SH-SY5Y (cell line): ENCODE results near the gene PTPRM.

ENCODE experiments used
- GATA2 ChIP-seq: IDR thresholded peaks from 2 replicates; pipeline ENCODE4 v1.6.1; 2011; ENCODE audit warnings: mild to moderate bottlenecking, low read depth, low read length
- GATA3 ChIP-seq: IDR thresholded peaks from 2 replicates; pipeline ENCODE4 v1.6.1; 2011; ENCODE audit warnings: low read depth, mild to moderate bottlenecking, low read length, moderate library complexity

Gene PTPRM

DNA sequence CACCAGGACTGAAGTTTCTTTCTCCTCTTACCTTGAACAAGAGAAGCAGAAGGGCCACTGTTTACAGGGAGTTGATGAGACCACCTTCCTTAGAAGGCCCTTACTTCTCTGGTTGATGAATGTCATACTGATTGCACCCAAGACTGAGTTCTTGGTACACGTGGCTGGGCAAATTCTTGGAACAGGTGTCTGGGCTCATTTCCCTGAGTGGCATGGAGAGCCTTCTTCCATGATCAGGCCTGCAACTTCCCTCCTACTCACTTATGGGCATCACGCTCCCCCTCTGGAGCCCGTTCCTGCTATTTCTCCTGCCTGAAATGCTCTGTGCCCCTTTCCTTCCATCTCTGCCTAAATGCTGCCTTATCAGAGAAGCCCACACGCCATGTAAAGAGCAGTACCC lies 110.3 kb downstream of the PTPRM start:
- TF ChIP-seq GATA3 (no peak), GATA2 (no peak)

DNA sequence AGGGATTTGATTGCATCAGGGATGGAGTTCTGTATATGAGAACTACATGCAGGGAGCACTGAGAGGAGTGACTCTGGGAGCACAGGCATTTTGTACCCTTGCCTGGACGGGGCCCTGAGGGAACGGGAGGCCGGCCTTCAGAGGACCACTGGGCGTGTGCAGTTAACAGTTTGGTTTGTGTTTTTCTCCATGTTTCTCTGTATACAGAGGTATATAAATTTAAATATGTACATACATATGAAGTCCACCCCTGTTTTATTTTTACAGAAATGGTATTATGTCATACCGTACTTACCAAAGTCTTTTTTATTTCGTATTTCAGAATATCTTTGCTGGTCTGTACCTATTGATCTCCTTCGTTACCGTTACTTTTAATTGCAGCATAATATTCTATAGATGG lies 111.3 kb downstream of the PTPRM start:
- TF ChIP-seq GATA2: no peak
- TF ChIP-seq GATA3: no peak

DNA sequence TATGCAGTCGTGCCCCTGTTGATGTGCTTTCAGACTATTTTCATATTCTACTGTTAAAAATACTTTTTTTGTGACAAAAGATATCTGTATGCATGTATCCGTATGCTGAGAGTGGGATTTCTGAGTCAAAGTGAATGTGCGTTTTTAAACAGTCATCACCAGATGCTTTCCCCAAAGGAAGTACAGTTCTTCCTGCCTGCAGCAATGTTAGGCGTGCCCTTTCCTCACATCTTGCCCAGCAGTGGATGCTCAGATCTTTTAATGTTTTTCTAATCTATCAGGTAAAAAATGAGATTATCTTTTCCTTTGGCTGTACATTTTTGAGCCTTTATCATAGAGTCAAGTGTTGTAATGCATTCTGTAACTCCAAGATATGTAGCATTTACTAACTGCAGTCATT lies 111.7 kb downstream of the PTPRM start:
- TF ChIP-seq GATA2: no peak

DNA sequence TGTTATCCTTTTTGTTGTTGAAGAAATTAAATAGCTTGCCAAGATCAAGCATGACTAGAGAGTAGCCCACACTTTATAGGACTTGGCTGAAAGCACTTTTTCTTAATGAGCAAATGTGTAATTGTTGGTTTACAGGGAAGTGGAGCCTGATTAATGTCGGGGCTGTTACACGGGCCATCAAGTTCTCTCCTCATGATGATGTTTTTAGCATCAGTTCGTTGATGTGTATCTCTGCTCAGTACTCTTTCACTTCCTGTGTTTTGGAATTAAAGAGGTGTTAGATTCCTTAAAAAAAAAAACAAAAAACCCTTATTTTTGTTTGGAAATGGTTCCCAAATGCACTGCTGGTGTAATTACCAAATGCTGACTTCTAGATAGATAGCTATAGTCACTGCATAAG lies 114.2 kb downstream of the PTPRM start:
- TF ChIP-seq GATA2 (no peak), GATA3 (no peak)

DNA sequence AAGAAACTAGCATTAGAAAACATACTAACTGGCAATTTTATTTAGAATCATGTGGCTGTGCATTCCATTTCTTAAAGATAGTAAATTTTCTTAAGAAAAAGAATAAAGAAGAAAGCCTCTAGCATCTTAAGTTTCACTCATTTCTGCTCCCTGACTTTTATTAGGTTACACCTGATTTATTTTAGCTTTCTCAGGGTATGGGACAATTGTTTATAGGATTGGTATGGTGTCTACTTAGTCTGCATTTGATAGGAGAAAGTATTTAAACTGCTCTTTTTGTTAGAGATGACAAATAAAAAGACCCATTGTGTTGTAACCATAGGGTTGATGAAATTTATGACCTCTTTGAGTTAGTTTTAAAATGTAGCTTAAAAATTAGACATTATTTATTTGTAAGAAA lies 115.2 kb downstream of the PTPRM start:
- no peak for TF ChIP-seq GATA3
- no peak for TF ChIP-seq GATA2

DNA sequence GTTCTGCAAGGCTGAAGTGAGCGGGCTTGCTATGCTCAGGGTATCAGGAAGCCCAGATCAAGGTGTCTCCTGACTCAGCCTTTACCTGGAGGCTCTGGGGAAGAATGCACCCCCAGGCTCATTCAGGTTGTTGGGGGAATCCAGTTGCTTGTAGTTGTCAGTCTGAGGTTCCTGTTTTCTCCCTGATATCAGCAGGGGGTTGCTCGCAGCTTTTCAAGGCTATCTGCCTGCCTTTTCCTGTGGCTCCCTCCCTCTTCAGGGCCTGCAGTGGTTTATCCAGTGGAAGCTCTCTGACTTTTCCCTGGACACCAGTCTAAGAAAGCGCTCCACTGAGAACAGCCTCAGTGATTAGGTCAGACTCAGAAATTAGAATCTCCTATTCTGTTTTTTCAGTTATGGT lies 116.6 kb downstream of the PTPRM start:
- TF ChIP-seq GATA3 (no peak), GATA2 (no peak)

DNA sequence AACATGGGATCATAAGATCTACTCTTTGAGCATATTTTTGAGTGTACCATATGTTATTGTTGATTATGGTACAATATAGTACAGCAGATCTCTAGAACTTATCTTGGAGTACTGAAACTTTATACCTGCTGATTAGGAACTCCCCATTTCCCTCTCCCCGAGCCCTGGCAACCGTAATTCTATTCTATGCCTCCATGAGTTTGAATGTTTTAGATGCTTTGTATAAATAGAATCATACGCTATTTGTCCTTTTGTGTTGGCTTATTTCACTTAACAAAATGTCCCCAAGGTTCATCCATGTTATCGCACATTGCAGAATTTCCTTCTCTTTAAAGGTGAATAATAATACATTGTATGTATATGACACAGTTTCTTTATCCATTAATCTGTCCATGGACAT lies 117.2 kb downstream of the PTPRM start:
- TF ChIP-seq GATA2 (no peak), GATA3 (no peak)

DNA sequence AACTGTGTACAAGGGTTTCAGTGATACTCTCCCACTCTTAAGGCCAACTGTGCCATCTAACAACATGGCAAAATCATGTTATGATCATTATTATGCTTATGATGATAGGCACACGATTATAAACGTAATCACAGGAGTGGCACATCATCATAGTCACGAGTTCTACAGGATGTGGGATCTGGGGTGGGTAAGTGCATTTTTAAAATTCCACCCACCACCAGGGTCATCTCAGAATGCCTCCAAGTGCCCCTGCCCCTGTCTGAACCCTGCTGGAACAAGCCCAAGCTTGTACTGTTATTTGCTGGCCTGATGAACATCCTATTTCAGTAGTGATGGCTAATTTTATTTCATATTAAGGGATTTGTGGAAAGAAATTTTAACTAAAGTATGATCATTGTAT lies 117.8 kb downstream of the PTPRM start:
- no peak for TF ChIP-seq GATA3
- TF ChIP-seq GATA2: no peak

DNA sequence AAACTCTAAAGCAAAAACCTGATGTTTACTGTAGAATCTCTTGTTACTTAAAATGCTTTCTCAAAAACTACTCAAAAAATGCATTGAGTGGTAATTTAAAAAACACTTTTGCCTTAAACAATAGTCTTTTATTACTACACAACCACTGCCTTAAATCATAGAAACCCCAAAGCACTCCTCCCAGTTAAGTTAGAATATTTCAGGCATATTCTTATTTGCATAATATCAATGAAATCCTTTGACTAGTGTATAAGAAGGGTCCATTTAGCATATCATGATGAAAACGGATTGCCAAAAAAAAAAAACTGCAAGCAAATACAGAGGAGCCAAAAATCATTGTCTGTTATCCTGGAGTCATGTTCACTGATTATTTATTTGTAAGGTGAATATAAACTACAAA lies 119.2 kb downstream of the PTPRM start:
- TF ChIP-seq GATA2: no peak

DNA sequence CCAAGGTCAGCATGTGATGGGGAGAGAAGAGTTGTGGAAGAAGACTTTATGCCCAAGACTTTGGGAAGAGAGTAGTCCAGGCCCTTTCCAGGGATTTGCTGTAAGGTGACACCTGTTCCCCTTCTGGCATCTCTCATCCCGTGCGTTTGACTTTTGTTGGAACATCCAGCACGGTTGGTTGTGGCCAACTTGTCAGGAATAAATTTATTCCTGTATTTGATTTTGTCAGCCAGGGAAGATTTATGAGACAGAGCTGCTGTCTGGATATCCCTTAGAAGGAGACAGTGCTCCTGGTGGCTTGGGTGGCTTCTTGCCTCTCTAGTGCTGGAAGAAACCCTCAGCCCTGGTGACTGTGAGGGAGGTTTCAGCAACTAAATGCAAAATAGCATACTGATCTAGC lies 121.5 kb downstream of the PTPRM start:
- TF ChIP-seq GATA3 (no peak), GATA2 (no peak)

DNA sequence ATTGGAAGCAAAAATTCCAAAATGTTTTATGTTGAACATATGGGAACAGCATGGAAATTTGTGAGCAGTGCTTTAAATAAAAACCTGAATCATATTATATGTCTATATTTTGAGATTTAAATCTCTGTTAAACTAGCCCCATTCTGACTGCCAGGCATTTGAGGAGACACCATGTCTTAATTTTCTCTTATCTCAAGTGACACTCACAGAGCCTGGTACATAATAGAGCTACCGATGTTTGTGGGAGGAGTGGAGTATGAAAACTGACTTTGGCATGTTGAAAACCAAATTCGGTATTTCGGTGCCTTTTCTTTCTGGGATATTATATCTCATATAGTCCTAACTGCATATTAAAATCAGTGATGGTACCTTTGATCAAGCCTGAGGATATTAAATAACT lies 124.1 kb downstream of the PTPRM start:
- TF ChIP-seq GATA3: no peak
- no peak; the same call in 1 of the 2 replicates for TF ChIP-seq GATA2

DNA sequence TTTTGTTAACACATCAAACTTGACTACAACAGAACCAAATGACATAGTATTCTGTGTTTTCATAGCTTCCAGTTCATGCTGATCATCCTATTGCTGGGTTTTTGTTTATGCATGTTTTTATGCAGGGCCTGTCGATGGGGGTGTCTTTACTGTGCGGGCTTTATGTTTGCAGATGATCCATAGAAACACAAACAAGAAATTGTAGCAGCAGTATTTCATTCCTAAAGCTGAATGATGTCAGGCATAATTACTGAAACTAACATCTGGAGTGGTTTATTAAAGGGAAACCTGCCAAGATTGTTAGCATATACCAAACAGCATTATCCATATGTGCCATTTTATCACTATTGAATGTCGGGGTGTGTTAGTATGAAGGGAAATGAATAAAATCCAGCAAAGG lies 129.7 kb downstream of the PTPRM start:
- TF ChIP-seq GATA2 (no peak), GATA3 (no peak)

DNA sequence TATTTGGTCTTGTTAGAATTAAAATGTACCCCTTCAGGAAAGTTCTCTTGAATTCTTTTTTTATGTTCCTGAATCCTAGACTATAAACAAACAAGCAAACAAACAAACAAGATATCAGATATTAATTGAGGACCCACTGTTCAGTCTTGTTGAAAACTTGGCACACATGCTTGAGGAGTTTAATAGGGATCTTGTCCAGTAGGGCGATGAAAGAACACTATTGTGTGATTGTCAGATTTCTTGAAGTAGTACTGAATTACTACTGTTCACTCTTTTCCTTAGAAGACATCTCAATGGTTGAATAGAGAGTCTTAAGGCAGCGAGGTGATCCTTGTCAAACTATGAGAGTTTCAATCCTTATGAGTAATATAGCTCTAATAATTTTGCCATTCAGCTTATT lies 130.2 kb downstream of the PTPRM start:
- TF ChIP-seq GATA2: no peak
- no peak for TF ChIP-seq GATA3

DNA sequence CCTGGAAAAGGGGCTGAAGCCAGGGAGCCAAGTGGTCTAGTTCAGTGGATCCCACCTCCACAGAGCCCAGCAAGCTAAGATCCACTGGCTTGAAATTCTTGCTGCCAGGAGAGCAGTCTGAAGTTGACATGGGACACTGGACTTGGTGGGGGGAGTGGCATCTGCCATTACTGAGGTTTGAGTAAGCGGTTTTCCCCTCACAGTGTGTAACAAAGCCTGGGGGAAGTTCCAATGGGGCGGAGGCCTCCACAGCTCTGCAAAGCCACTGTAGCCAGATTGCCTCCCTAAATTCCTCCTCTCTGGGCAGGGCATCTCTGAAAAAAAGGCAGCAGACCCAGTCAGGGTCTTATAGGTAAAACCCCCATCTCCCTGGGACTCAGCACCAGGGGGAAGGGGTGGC lies 144.4 kb downstream of the PTPRM start:
- TF ChIP-seq GATA2 (no peak), GATA3 (no peak)

DNA sequence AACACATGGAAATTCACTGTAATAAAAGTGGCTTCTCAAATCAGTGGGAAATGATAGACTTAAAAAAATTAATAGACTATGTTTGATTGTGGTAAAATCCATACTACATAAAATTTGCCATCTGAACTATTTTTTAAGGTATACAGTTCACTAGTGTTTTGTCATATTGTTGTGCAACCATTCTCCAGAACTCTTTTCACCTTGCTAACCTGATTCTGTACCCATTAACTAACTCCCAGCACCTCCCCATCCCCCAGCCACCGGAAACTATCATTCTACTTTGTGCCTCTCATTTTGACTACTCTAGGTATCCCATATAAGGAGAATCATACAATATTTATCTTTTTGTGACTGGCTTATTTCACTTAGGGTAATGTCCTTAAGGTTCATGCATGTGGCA lies 153.3 kb downstream of the PTPRM start:
- TF ChIP-seq GATA2 (no peak), GATA3 (no peak)

DNA sequence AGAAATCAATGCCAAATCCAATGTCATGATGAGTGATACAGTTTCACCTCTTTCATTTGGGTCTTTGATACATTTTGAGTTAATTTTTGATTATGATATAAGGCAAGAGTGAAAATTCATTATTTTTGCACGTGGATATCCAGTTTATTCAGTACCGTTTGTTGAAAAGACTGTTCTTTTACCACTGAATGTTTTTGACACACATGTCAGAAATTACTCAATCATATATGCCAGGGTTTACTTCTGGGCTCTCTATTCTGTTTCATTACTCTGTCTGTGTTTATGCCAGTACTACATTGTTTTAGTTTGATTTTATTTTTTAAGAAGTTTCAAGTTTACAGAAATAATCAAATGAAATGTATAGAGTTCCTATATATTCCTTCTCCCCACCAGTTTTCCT lies 154.4 kb downstream of the PTPRM start:
- TF ChIP-seq GATA2: no peak
- no peak for TF ChIP-seq GATA3

DNA sequence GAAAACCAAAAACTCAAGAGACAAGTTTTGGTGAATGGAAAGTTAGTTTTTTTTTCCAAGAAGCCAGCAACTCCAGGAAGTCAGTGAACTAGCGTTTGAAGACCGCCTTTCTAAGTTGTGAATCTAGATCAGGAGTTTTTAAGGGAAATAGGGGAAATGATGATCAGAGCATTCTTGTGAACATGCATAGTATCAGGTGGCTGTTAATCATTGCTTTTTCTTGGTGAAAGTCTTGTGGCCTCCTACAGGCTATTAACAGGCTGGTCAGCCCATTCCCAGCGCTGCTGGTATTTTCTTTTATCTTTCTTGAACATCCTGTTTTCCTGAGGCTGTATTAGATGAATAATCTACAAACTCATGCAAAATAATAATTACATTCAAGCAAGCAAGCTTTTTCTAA lies 155.8 kb downstream of the PTPRM start:
- TF ChIP-seq GATA3: no peak
- no peak for TF ChIP-seq GATA2
